ENCODE measurements around the gene TEX28.

- TF ChIP-seq CTCF (IDR thresholded peaks at IDR 0.05; ENCODE audit: insufficient read depth, low read depth, low read length) (no peak), EZH2 (IDR thresholded peaks at IDR 0.05; ENCODE audit: insufficient read depth, low read length) (no peak)
These were observed 26.7 kb upstream of the TEX28 start for GRCh38 chrX:154321594-154321993.

Data from astrocyte (in vitro differentiated cells and primary cell).